Endothelial cell of umbilical vein (primary cell): ENCODE measurements around the gene CHSY3. TPM values are rescaled to one million over a fixed set of nuclear protein-coding genes. Genes with fewer than 3 reads are reported as not detected.

Source experiments
- BruUV-seq: library from RNA; stranded (reverse); fragments of 400-500 nt; replicated peaks from 2 replicates; lab custom pipeline; 2021; lab: Mats Ljungman, UMichigan
- CTCF ChIA-PET: fragments of 300-600, 350-600 bp; sonication (Branson Sonifier 250); formaldehyde crosslinking; loops from one replicate; lab custom pipeline; 2021; ENCODE audit warnings: antibody characterized with exemption, inconsistent platforms; lab: Charles Lee
- POLR2A ChIA-PET: fragments of 300-600, 350-600 bp; sonication (Branson Sonifier 250); formaldehyde crosslinking; loops from one replicate; lab custom pipeline; 2021; ENCODE audit warnings: antibody characterized with exemption, inconsistent platforms; lab: Charles Lee
- DNase-seq: peaks from one replicate; pipeline ENCODE4 v3.0.0-alpha.2; 2011; ENCODE audit warnings: low read depth, low spot score
- FAIRE-seq: peaks from 2 replicates; lab custom pipeline; 2011; peaks lifted over from hg19 to GRCh38; lab: Jason Lieb, UNC
- H2AFZ ChIP-seq: 2 replicates; pipeline ENCODE4 v1.6.0; 2012; ENCODE audit warnings: low read depth, low read length, control low read depth, inconsistent platforms
- H3K27ac ChIP-seq: 2 replicates; pipeline ENCODE4 v1.5.1; 2011; ENCODE audit warnings: low read depth, mild to moderate bottlenecking, control low read depth, low read length, moderate library complexity; ENCODE audit not compliant: insufficient read depth
- H3K27me3 ChIP-seq, 2 experiments: 2 replicates each; pipeline versions ENCODE4 v1.6.0 to v1.6.1; 2011; ENCODE audit warnings: low read length in 2 of 2, mixed read lengths in 1 of 2; ENCODE audit not compliant: control insufficient read depth in 2 of 2, insufficient read depth in 2 of 2
- H3K36me3 ChIP-seq, 2 experiments: 2 replicates in 1 of 2; 3 replicates in 1 of 2; pipeline ENCODE4 v1.5.1; 2011; ENCODE audit warnings: low read length in 2 of 2, mild to moderate bottlenecking in 1 of 2, moderate library complexity in 1 of 2; ENCODE audit not compliant: control insufficient read depth in 2 of 2, insufficient read depth in 2 of 2; ENCODE audit errors: extremely low read depth in 1 of 2
- H3K4me1 ChIP-seq: 3 replicates; pipeline ENCODE4 v1.5.1; 2011; ENCODE audit warnings: mild to moderate bottlenecking, low read length; ENCODE audit not compliant: control insufficient read depth, insufficient read depth; ENCODE audit errors: extremely low read depth
- H3K4me2 ChIP-seq: 2 replicates; pipeline ENCODE4 v1.6.1; 2011; ENCODE audit warnings: low read length, control low read depth, mixed read lengths; ENCODE audit not compliant: insufficient read depth
- H3K4me3 ChIP-seq, 3 experiments: fragments of 200-600 bp in 1 of 3; sonication (generic), shearing (Covaris generic) in 1 of 3; replicated peaks in 1 of 3; 2 replicates each; pipeline ENCODE4 v1.5.1; 2011 to 2016; ENCODE audit warnings: control low read depth in 3 of 3, low read length in 3 of 3, mild to moderate bottlenecking in 2 of 3, inconsistent platforms in 1 of 3, low read depth in 1 of 3, moderate library complexity in 1 of 3; ENCODE audit not compliant: insufficient read depth in 1 of 3
- H3K79me2 ChIP-seq: 2 replicates; pipeline ENCODE4 v1.6.0; 2012; ENCODE audit warnings: low read length, inconsistent platforms; ENCODE audit not compliant: control insufficient read depth, insufficient read depth
- H3K9ac ChIP-seq: replicated peaks from 2 replicates; pipeline ENCODE3; 2011; ENCODE audit warnings: low read length, control low read depth; ENCODE audit not compliant: insufficient read depth; ENCODE audit errors: extremely low read depth
- H3K9me1 ChIP-seq: replicated peaks from 3 replicates; pipeline ENCODE4 v1.6.0; 2011; ENCODE audit warnings: mild to moderate bottlenecking, low read length; ENCODE audit not compliant: control insufficient read depth, insufficient read depth; ENCODE audit errors: extremely low read depth
- H3K9me3 ChIP-seq: replicated peaks from 2 replicates; pipeline ENCODE4 v1.5.1; 2012; ENCODE audit warnings: low read length, inconsistent platforms; ENCODE audit not compliant: control insufficient read depth, insufficient read depth
- H4K20me1 ChIP-seq: replicated peaks from 2 replicates; pipeline ENCODE3; 2011; ENCODE audit warnings: mild to moderate bottlenecking, low read length; ENCODE audit not compliant: control insufficient read depth, insufficient read depth; ENCODE audit errors: extremely low read depth
- CTCF ChIP-seq, 2 donors: IDR thresholded peaks; 1 replicate in 1 of 2; 2 replicates in 1 of 2; pipeline ENCODE4 v1.5.1; 2011; ENCODE audit warnings: low read length in 2 of 2, mild to moderate bottlenecking in 2 of 2, moderate library complexity in 2 of 2, control low read depth in 1 of 2, inconsistent platforms in 1 of 2, low read depth in 1 of 2; ENCODE audit not compliant: insufficient read depth in 1 of 2; ENCODE audit errors: extremely low read depth in 1 of 2
- EZH2 ChIP-seq: IDR thresholded peaks from 2 replicates; pipeline ENCODE4 v1.6.1; 2012; ENCODE audit warnings: borderline replicate concordance, low read depth, mild to moderate bottlenecking, moderate library complexity, low read length, inconsistent platforms; ENCODE audit not compliant: severe bottlenecking
- FOS ChIP-seq: IDR thresholded peaks from 2 replicates; pipeline ENCODE4 v1.6.1; 2011; ENCODE audit warnings: mild to moderate bottlenecking, low read length, moderate library complexity, borderline replicate concordance; ENCODE audit not compliant: insufficient read depth
- GATA2 ChIP-seq: IDR thresholded peaks from 2 replicates; pipeline ENCODE4 v1.7.0; 2011; ENCODE audit warnings: low read depth, mild to moderate bottlenecking, moderate library complexity, mixed read lengths, low read length; ENCODE audit not compliant: insufficient read length, insufficient read depth
- JUN ChIP-seq: IDR thresholded peaks from 2 replicates; pipeline ENCODE4 v1.6.1; 2011; ENCODE audit warnings: borderline replicate concordance, low read depth; ENCODE audit not compliant: insufficient read length, insufficient read depth
- MAX ChIP-seq: IDR thresholded peaks from 2 replicates; pipeline ENCODE4 v1.6.1; 2011; ENCODE audit not compliant: insufficient read depth, insufficient read length
- MYC ChIP-seq: IDR thresholded peaks from one replicate; pipeline ENCODE4 v1.6.1; 2011; ENCODE audit warnings: mild to moderate bottlenecking, low read depth, low read length
- POLR2A ChIP-seq: IDR thresholded peaks from 2 replicates; pipeline ENCODE4 v1.6.1; 2012; ENCODE audit warnings: low read depth, mild to moderate bottlenecking, control low read depth, low read length
- POLR2AphosphoS5 ChIP-seq: IDR thresholded peaks from 2 replicates; pipeline ENCODE4 v1.6.1; 2012; ENCODE audit warnings: low read depth, mild to moderate bottlenecking, control low read depth, low read length, moderate library complexity; ENCODE audit not compliant: insufficient read depth
- dilution Hi-C: fragments of 300-500 bp; cut with MboI; formaldehyde crosslinking; loops from one replicate; pipeline ENCODE4 v1.15.0; 2019; ENCODE audit warnings: low sequenced_read_pairs; ENCODE audit not compliant: extremely low pct_ligation_motif_present
- intact Hi-C: fragments of 100-400 bp; cut with micrococcal nuclease; formaldehyde crosslinking; loops from one replicate; pipeline ENCODE4 v1.10.0; 2022
- polyA plus RNA-seq, 4 experiments: library from polyadenylated mRNA; depleted of rRNA in 3 of 4; stranded (reverse) in 3 of 4; unstranded in 1 of 4; fragments of >200 nt; gene quantifications; 2 replicates each; pipeline versions ENCODE4 v1.2.1 to v1.2.3, GENCODE V29; 2011 to 2012; ENCODE audit warnings: missing spikeins in 1 of 4
- total RNA-seq: library from RNA; stranded (reverse); gene quantifications from 2 replicates; pipeline ENCODE4 v1.2.3, GENCODE V29; 2021

Gene CHSY3
- total and polyA plus RNA-seq, 2 donors (not counting 3 experiments of a cell fraction or from before 2014, with no cell fraction given): 2.2 to 8.4 TPM

- no TSS peak for BruUV-seq
- intact Hi-C loops (loop anchor here (1.0 kb wide), 4 partner anchors 242 to 1211 kb away; no protein-coding TSS in a partner anchor), dilution Hi-C loops (no loop called here)
- no peak for TF ChIP-seq FOS
- peak; percentile 4 to 7 for TF ChIP-seq CTCF (IDR thresholded peaks at IDR 0.05; ENCODE audit: extremely low read depth in 1 of 2, insufficient read depth in 1 of 2, low read depth in 1 of 2, low read length in 2 of 2)
- Histone ChIP-seq H4K20me1 (no peaks in the 10 kb centered on the region), H3K27ac (no peak overlapping the region), H3K9me1 (no peaks in the 10 kb centered on the region), H3K4me2 (no peak overlapping the region), H3K4me3 (no peak overlapping the region), H2AFZ (no peak overlapping the region), H3K4me1 (no peaks in the 10 kb centered on the region), H3K9ac (no peak overlapping the region), H3K9me3 (no peaks in the 10 kb centered on the region), H3K36me3 (no peaks in the 10 kb centered on the region), H3K79me2 (no peaks in the 10 kb centered on the region), H3K27me3 (no peaks in the 10 kb centered on the region)
- FAIRE-seq (no peak), DNase-seq (peak; percentile 62)
- POLR2A ChIA-PET: no interaction called here
- CTCF ChIA-PET: interaction anchor here (0.6 to 2.0 kb wide), 32 partner anchors 10 to 1743 kb away, joined by 3 to 60 read pairs (median 4); no protein-coding TSS in a partner anchor
Observed at GRCh38 chr5:129899454-129899853, 4.8 kb upstream of the CHSY3 start.

- ChIA-PET CTCF (interaction anchor here (0.8 to 3.7 kb wide), 3 partner anchors 21 to 1206 kb away, joined by 3 to 19 read pairs (median 3); no protein-coding TSS in a partner anchor), POLR2A (no interaction called here)
- H4K20me1 ChIP-seq: no peaks in the 10 kb centered on the region
- H3K4me3 ChIP-seq: no peak overlapping the region
- no TSS peak for BruUV-seq
- no peak for FAIRE-seq
- no peaks in the 10 kb centered on the region for H3K79me2 ChIP-seq
- TF ChIP-seq EZH2: no peak
- TF ChIP-seq CTCF (IDR thresholded peaks at IDR 0.05; ENCODE audit: extremely low read depth in 1 of 2, insufficient read depth in 1 of 2, low read depth in 1 of 2, low read length in 2 of 2): no peak
- TF ChIP-seq POLR2AphosphoS5: no peak
- no peak for TF ChIP-seq FOS
- TF ChIP-seq MAX: no peak
- no peak for TF ChIP-seq JUN
- TF ChIP-seq MYC: no peak
- no peak for TF ChIP-seq POLR2A
- no peak for TF ChIP-seq GATA2
- H3K4me1 ChIP-seq: peaks cover 15% of the 10 kb centered on the region
- dilution Hi-C loops: no loop called here
- no peak overlapping the region for H2AFZ ChIP-seq
- H3K9me1 ChIP-seq: no peaks in the 10 kb centered on the region
- H3K27me3 ChIP-seq: no peaks in the 10 kb centered on the region
- no peak overlapping the region for H3K27ac ChIP-seq
- H3K9ac ChIP-seq: no peak overlapping the region
- no peaks in the 10 kb centered on the region for H3K9me3 ChIP-seq
- no peak overlapping the region for H3K4me2 ChIP-seq
- intact Hi-C loops: loop anchor here (10.0 kb wide), 2 partner anchors 332 to 652 kb away; no protein-coding TSS in a partner anchor
- no peaks in the 10 kb centered on the region for H3K36me3 ChIP-seq
- DNase-seq: no peak
Observed at GRCh38 chr5:129902816-129903215, 1.4 kb upstream of the CHSY3 start.
